Common myeloid progenitor, CD34-positive (primary cell): ENCODE measurements around the gene PIK3C2B.

Source experiments
- CTCF ChIA-PET: fragments of 350-600 bp; sonication (Branson Sonifier 250); formaldehyde crosslinking; loops from one replicate; lab custom pipeline; 2021; ENCODE audit warnings: antibody characterized with exemption; lab: Charles Lee
- POLR2A ChIA-PET: fragments of 350-600 bp; sonication (Branson Sonifier 250); formaldehyde crosslinking; loops from one replicate; lab custom pipeline; 2021; ENCODE audit warnings: antibody characterized with exemption; lab: Charles Lee
- DNase-seq, 3 donors: peaks; one replicate each; pipeline versions ENCODE4 v3.0.0 to v3.0.0-alpha.2; 2013
- H3K27ac ChIP-seq, 2 experiments: 1 replicate in 1 of 2; 2 replicates in 1 of 2; pipeline ENCODE4 v1.7.0; 2013; ENCODE audit warnings: inconsistent platforms in 2 of 2, low read length in 2 of 2, mild to moderate bottlenecking in 2 of 2, low read depth in 1 of 2, moderate library complexity in 1 of 2; ENCODE audit not compliant: severe bottlenecking in 2 of 2, insufficient read depth in 1 of 2, poor library complexity in 1 of 2
- H3K27me3 ChIP-seq, 5 experiments: replicated peaks in 2 of 5; 1 replicate in 3 of 5; 2 replicates in 2 of 5; pipeline versions ENCODE4 v1.6.1 to v1.7.0; 2013; ENCODE audit warnings: low read length in 4 of 5, mild to moderate bottlenecking in 2 of 5, moderate library complexity in 2 of 5, inconsistent platforms in 1 of 5; ENCODE audit not compliant: insufficient read depth in 5 of 5, control insufficient read depth in 4 of 5
- H3K36me3 ChIP-seq, 4 experiments: 1 replicate in 2 of 4; 2 replicates in 2 of 4; pipeline versions ENCODE4 v1.6.1 to v1.7.0; 2013; ENCODE audit warnings: low read length in 3 of 4, control low read depth in 1 of 4, mild to moderate bottlenecking in 1 of 4; ENCODE audit not compliant: control insufficient read depth in 4 of 4, insufficient read depth in 4 of 4
- H3K4me1 ChIP-seq, 4 experiments: 1 replicate in 3 of 4; 2 replicates in 1 of 4; pipeline versions ENCODE4 v1.6.1 to v1.7.1; 2013; ENCODE audit warnings: low read length in 3 of 4, mild to moderate bottlenecking in 3 of 4, control low read depth in 1 of 4, inconsistent platforms in 1 of 4, moderate library complexity in 1 of 4; ENCODE audit not compliant: control insufficient read depth in 4 of 4, insufficient read depth in 4 of 4; ENCODE audit errors: control extremely low read depth in 1 of 4
- H3K4me3 ChIP-seq, 7 experiments: 1 replicate in 4 of 7; 2 replicates in 3 of 7; pipeline versions ENCODE4 v1.5.1 to v1.7.0; 2013; ENCODE audit warnings: mild to moderate bottlenecking in 7 of 7, low read length in 6 of 7, moderate library complexity in 6 of 7, inconsistent platforms in 2 of 7, low read depth in 2 of 7, control low read depth in 1 of 7; ENCODE audit not compliant: insufficient read depth in 4 of 7, control insufficient read depth in 1 of 7; ENCODE audit errors: extremely low read depth in 1 of 7
- H3K9me3 ChIP-seq, 5 experiments: 1 replicate in 4 of 5; 2 replicates in 1 of 5; pipeline versions ENCODE4 v1.6.1 to v1.7.1; 2013; ENCODE audit warnings: low read length in 4 of 5, mild to moderate bottlenecking in 2 of 5, inconsistent platforms in 1 of 5, low read depth in 1 of 5, moderate library complexity in 1 of 5; ENCODE audit not compliant: control insufficient read depth in 4 of 5, insufficient read depth in 2 of 5; ENCODE audit errors: control extremely low read depth in 1 of 5
- WGBS: methylation state at CpG from one replicate; pipeline ENCODE4 v1.1.5; 2013; ENCODE audit not compliant: insufficient coverage; 5-methylcytosine and 5-hydroxymethylcytosine counted together

Gene PIK3C2B

DNA sequence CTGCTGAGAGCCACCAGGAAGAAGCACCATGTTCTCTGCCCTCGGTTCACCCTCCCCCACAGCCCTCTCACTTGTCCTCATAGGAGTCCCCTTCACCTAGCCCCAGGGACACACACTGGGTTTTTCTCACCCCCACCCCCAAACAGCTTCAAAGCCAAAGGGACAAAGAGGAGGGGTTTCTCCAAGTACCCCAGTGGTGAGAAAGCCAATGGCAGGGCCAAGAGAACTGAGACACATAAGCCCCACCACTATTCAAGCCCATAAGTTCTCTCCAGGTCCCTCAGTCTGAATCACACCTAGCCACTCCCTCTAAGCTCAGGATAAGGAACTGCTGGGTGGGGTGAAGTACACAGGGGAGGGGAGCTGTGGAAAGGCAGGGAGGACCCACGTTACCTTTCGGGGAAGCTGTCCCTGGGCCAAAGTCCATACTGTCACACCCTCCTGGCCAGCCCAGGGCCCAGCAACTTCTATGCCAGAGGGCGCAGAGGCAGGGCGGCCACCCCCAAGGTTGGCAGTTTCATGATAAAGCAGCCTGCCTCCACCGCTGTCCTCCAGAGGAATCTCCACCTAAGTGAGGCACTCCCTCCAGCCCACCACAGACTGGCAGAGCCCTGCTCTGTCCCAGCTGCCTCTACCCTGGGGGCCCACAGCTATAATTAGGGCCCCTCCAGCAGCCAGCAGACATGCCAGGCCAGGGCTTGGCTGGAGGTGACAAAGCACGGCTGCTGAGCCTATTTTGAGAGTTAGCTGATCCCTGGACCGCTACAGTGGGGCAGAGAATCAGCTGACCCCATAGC lies 43.9 kb downstream of the PIK3C2B start:
- Histone ChIP-seq H3K4me3 (no peak overlapping the region), H3K36me3 (peaks cover 0 to 75% (median 34%) of the 10 kb centered on the region in 4 experiments), H3K9me3 (no peaks in the 10 kb centered on the region), H3K27me3 (no peaks in the 10 kb centered on the region), H3K27ac (no peak overlapping the region), H3K4me1 (peaks cover 2 to 47% (median 16%) of the 10 kb centered on the region in 4 experiments)
- POLR2A ChIA-PET = no interaction called here
- no peak for DNase-seq
- CTCF ChIA-PET = interaction anchor here (1.0 to 26.4 kb wide), 6 partner anchors 8 to 50 kb away, joined by 4 to 916 read pairs (median 201); partner anchors contain the start of gene PIK3C2B
- WGBS = 98% methylated on average over 7 of the region's 8 CpGs

DNA sequence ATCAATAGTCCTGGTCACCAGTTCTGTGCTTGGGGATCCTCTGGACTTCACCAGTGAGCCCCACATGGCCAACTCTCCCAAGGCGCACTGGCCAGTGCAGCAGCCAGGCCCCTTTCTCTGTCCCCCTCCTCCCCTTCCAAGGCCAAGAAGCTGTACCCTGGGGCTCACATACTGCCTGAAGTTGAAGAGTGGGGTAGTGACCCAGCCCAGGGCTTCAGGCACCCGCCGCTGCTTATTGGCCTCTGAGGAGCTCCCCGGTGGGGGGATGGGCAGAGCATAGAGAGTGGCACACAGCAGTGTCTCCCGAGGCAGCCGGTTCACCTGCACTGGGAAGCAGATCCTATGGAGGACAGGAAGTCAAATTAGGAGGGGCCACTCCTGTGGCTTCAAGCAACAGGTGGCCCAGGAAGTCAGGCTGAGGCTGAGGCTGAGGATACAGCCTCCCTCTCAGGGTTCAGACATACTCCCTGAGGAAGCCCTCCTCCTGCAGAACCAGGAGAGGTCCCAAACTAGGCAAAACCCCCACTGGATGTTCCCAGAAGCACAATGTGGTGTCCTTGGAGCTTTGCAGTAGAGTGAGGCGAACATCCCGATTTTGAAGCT lies 44.8 kb downstream of the PIK3C2B start:
- Histone ChIP-seq H3K27ac (no peak overlapping the region), H3K4me3 (no peak overlapping the region), H3K27me3 (no peaks in the 10 kb centered on the region), H3K4me1 (peaks cover 2 to 47% (median 15%) of the 10 kb centered on the region in 4 experiments), H3K9me3 (no peaks in the 10 kb centered on the region), H3K36me3 (peaks cover 3 to 74% (median 34%) of the 10 kb centered on the region in 4 experiments)
- ChIA-PET POLR2A (interaction anchor here (0.6 to 0.7 kb wide), 2 partner anchors 13 to 47 kb away, joined by 3 to 4 read pairs; no protein-coding TSS in a partner anchor), CTCF (interaction anchor here (8.1 to 26.4 kb wide), 5 partner anchors 11 to 51 kb away, joined by 48 to 916 read pairs (median 212); partner anchors contain the start of gene PIK3C2B)
- no peak for DNase-seq
- WGBS = 93% methylated on average over 7 of the region's 8 CpGs

DNA sequence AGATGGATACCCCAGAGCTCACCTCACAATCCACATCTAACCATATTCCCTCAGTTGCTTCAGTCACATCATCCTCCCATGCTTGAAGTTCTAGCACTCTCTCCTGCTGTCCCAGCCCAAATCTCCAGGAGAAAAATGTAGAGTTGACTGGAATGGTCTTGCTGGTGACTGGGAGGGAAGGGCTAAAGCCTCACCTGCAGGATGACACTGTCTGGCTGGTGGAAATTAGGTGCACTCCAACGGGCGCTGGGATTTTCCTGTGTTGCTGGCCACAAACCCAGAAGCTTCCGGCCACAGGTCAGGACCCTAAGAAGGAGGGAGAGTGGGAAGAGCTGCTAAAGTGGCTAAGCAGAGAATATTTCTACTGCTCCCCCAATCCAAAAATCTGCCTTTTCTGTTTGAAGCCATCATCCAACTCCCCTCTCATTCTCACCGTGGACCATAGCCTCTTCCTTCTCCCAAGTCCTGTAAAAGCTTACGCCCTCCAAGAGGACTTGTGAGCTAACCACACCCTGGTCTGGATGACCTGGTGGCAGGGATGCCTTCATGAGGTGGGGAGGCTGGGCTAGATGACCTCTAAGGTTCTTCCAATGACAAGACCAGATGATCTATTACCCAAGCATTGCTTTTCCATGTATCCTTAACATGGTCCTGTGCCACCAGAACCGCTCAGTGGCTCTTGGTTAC lies 45.5 kb downstream of the PIK3C2B start:
- no peaks in the 10 kb centered on the region for H3K9me3 ChIP-seq
- no peak for DNase-seq
- no peak overlapping the region for H3K27ac ChIP-seq
- H3K4me3 ChIP-seq = no peak overlapping the region
- CTCF ChIA-PET = interaction anchor here (8.1 to 26.4 kb wide), 5 partner anchors 11 to 51 kb away, joined by 48 to 916 read pairs (median 212); partner anchors contain the start of gene PIK3C2B
- H3K4me1 ChIP-seq = peaks cover 2 to 47% (median 15%) of the 10 kb centered on the region in 4 experiments
- peaks cover 4 to 76% (median 38%) of the 10 kb centered on the region in 4 experiments for H3K36me3 ChIP-seq
- POLR2A ChIA-PET = interaction anchor here (0.6 to 0.7 kb wide), 2 partner anchors 14 to 47 kb away, joined by 3 to 4 read pairs; no protein-coding TSS in a partner anchor
- 100% methylated on average over 3 of the region's 6 CpGs for WGBS
- H3K27me3 ChIP-seq = no peaks in the 10 kb centered on the region

- ChIA-PET CTCF (interaction anchor here (8.1 to 26.4 kb wide), 5 partner anchors 12 to 52 kb away, joined by 48 to 916 read pairs (median 212); partner anchors contain the start of gene PIK3C2B), POLR2A (no interaction called here)
- no peaks in the 10 kb centered on the region for H3K9me3 ChIP-seq
- H3K36me3 ChIP-seq = peaks cover 9 to 83% (median 44%) of the 10 kb centered on the region in 4 experiments
- H3K4me1 ChIP-seq = peaks cover 2 to 46% (median 15%) of the 10 kb centered on the region in 4 experiments
- no peak for DNase-seq
- no peaks in the 10 kb centered on the region for H3K27me3 ChIP-seq
- H3K27ac ChIP-seq = no peak overlapping the region
- WGBS = 89% methylated on average over 7 of the region's 7 CpGs
- H3K4me3 ChIP-seq = no peak overlapping the region
These were observed 46.2 kb downstream of the PIK3C2B start for GRCh38 chr1:204448344-204448964.

DNA sequence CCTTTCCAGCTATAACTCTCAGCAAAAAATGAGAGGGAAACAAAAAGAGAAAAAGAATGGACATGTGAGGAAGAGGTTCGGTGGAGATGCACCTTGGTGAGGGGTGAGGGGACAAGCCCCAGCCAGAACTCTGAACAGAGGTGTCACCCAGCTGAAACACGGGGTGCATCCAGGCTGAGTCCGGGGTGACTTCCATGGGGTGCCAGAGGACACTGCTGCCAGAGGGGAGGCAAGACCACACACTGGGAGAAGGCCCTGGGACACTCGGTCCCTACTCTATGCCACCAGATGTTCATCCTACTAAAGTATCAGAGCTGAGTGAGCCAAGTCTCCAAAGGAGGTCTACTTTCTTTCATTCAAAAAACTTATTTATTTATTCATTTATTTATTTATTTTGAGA lies 46.9 kb downstream of the PIK3C2B start:
- no peaks in the 10 kb centered on the region for H3K9me3 ChIP-seq
- DNase-seq = no peak
- CTCF ChIA-PET = interaction anchor here (1.4 to 26.4 kb wide), 6 partner anchors 13 to 53 kb away, joined by 3 to 916 read pairs (median 201); partner anchors contain the start of gene PIK3C2B
- peaks cover 2 to 39% (median 8%) of the 10 kb centered on the region in 4 experiments for H3K4me1 ChIP-seq
- no peaks in the 10 kb centered on the region for H3K27me3 ChIP-seq
- POLR2A ChIA-PET = no interaction called here
- H3K4me3 ChIP-seq = no peak overlapping the region
- H3K36me3 ChIP-seq = peaks cover 15 to 85% (median 51%) of the 10 kb centered on the region in 4 experiments
- no peak overlapping the region for H3K27ac ChIP-seq
- 67% methylated on average over 3 of the region's 4 CpGs for WGBS

- POLR2A ChIA-PET = interaction anchor here (1.1 kb wide), 1 partner anchor 56 kb away, joined by 3 read pairs; no protein-coding TSS in a partner anchor
- Histone ChIP-seq H3K4me3 (no peak overlapping the region), H3K27ac (no peak overlapping the region), H3K9me3 (no peaks in the 10 kb centered on the region), H3K4me1 (peaks cover 0 to 35% (median 3%) of the 10 kb centered on the region in 4 experiments), H3K27me3 (no peaks in the 10 kb centered on the region), H3K36me3 (peaks cover 19 to 89% (median 56%) of the 10 kb centered on the region in 4 experiments)
- 100% methylated on average over 5 of the region's 6 CpGs for WGBS
- CTCF ChIA-PET = interaction anchor here (0.7 to 26.4 kb wide), 13 partner anchors 13 to 87 kb away, joined by 3 to 916 read pairs (median 8); partner anchors contain the start of genes MDM4 and PIK3C2B
- DNase-seq = no peak
These were observed 47.4 kb downstream of the PIK3C2B start for GRCh38 chr1:204447190-204447589.
